IPS-20b (cell line): ENCODE data around the gene GGCX.
A peak's percentile ranks its signal among the peaks of the same experiment; 100 is the strongest.
"Not testable (repeated sequence)": the region's sequence is repeated elsewhere in the genome, so short reads cannot be mapped to it uniquely, and the experiment has no call there.

ENCODE experiments used
- H3K27ac ChIP-seq: one replicate; pipeline ENCODE4 v1.5.1; 2013; ENCODE audit warnings: low read length
- H3K27me3 ChIP-seq: 2 replicates; pipeline ENCODE4 v1.6.1; 2013; ENCODE audit warnings: mild to moderate bottlenecking, low read length, inconsistent platforms; ENCODE audit not compliant: insufficient read depth
- H3K36me3 ChIP-seq: 2 replicates; pipeline ENCODE4 v1.6.1; 2013; ENCODE audit warnings: low read depth, mild to moderate bottlenecking, inconsistent platforms, low read length, moderate library complexity; ENCODE audit not compliant: insufficient read depth
- H3K4me1 ChIP-seq: 2 replicates; pipeline ENCODE4 v1.6.1; 2013; ENCODE audit warnings: mild to moderate bottlenecking, control low read depth, inconsistent platforms, low read length, moderate library complexity; ENCODE audit not compliant: insufficient read depth
- H3K4me3 ChIP-seq: 2 replicates; pipeline ENCODE4 v1.5.1; 2013; ENCODE audit warnings: mild to moderate bottlenecking, low read length, inconsistent platforms
- H3K9ac ChIP-seq: 2 replicates; pipeline ENCODE4 v1.6.1; 2013; ENCODE audit warnings: low read depth, mild to moderate bottlenecking, inconsistent platforms, low read length, moderate library complexity
- H3K9me3 ChIP-seq: 2 replicates; pipeline ENCODE4 v1.6.1; 2013; ENCODE audit warnings: mild to moderate bottlenecking, low read depth, low read length, inconsistent platforms; ENCODE audit not compliant: insufficient read depth

Gene GGCX

DNA sequence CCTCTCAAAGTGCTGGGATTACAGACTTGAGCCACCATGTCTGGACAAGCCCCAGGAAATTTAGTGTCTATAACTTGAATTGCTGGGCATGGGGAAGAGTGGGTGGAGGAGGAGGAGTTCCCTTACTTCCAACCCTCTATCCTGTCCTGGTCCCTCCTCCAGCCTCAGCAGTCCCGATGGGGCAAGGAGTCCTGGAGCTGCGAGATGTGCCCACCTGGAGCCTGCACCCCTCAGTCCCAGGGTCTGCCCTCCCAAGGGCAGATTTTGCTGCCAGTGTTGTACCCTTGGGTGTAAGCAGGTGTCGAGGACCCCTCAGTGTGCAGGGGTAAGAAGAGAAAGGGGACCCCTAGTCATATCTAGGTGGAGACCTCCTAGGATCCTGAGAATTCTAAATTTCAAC, 18.9 kb upstream of the GGCX start:
- peaks cover 4% of the 10 kb centered on the region; the same call in 1 of the 2 replicates for H3K36me3 ChIP-seq
- no peak overlapping the region for H3K27ac ChIP-seq
- H3K4me1 ChIP-seq = peaks cover 5% of the 10 kb centered on the region; the same call in 1 of the 2 replicates
- no peak overlapping the region for H3K9ac ChIP-seq
- no peaks in the 10 kb centered on the region for H3K9me3 ChIP-seq
- H3K4me3 ChIP-seq = no peak overlapping the region
- peaks cover 18% of the 10 kb centered on the region for H3K27me3 ChIP-seq

DNA sequence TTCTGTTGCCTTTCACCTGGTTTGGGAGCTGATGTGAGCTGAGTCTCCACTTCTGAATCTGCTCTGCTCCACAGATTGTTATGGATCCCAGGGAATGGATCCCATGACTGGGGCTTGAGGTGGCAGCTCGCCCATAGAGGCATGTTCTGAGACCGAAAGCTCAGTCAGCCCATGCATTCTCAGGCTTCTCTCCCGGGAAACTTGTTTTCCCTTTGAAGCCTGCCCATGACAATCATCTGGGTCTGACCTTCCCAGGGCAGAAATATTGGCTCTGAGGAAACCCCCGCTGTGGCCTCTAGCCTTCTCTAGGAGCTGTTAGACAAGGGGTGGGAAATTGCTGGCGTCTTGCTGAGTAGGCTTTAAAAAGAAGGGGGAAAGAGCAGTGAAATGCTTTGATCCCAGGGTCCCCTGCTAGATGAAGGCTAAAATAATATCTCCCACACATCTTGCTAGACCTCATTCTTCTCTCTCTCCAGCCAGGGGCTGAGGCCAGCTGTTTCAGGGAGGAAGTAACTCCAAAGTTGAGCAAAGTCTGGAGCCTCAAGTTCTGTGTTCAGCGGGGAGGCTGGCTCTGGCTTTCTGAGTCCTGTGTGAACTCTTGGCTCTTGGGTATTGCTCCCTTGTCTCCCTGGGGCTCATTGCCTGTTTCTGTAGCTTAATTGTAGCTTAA, 18.1 kb upstream of the GGCX start:
- Histone ChIP-seq H3K36me3 (peaks cover 4% of the 10 kb centered on the region; the same call in 1 of the 2 replicates), H3K9ac (no peak overlapping the region), H3K9me3 (no peaks in the 10 kb centered on the region), H3K27me3 (peaks cover 10% of the 10 kb centered on the region), H3K4me1 (peaks cover 5% of the 10 kb centered on the region; the same call in 1 of the 2 replicates), H3K4me3 (peak overlapping the region; percentile 73), H3K27ac (no peak overlapping the region)

- H3K4me3 ChIP-seq = peak overlapping the region; percentile 73
- H3K27ac ChIP-seq = no peak overlapping the region
- H3K9me3 ChIP-seq = no peaks in the 10 kb centered on the region
- H3K9ac ChIP-seq = peak overlapping the region; percentile 66; the same call in 1 of the 2 replicates
- H3K4me1 ChIP-seq = peaks cover 5% of the 10 kb centered on the region; the same call in 1 of the 2 replicates
- peaks cover 4% of the 10 kb centered on the region; the same call in 1 of the 2 replicates for H3K36me3 ChIP-seq
- H3K27me3 ChIP-seq = peaks cover 3% of the 10 kb centered on the region
Observed at GRCh38 chr2:85578243-85579180, 17.2 kb upstream of the GGCX start.

DNA sequence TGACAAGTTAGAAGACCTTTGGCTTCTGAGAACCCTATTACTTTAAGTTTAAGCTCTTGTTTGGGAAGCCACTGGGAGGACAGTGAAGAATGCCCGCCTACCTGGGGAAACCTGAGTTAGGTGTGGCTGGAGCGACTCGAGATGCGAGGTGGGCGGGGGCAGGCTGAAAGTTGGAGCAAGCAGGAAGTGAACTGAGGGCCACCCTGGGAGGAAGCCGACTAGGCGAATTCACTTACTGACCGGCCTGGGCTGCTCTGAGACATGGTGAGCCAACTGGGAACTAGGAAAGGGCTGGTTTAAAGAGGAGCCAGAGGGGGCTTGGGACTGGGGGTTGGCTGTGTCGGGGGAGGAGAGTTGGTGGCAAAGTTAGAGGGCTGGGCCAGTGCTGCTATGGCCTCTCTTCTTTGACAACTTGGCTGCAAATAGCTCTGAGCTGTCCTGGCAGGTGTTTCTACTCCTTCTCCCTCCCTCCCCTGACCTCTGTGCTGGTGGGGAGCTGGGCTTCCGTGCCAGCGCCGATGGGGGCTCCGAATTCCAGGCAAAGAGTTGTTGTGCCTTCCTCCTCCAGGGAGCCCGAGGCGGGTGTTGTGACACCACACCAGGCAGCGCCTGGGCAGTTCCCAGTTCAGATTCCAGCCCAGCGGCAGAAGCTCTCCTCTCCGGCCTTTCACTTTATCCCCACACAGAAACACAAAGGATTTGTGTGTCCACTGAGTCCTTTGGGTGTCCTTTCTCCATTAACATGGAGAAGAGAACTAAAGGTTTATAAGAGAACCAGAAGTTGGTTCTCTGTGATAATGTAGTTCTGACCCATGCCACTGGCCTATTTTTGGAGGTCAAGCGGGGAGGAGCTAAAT, 16.3 kb upstream of the GGCX start, which contains the start of gene VAMP8:
Gene VAMP8 (plus strand): TSS at position 201 of the 857 bp plus-strand sequence. CDS start 61 bp downstream, at position 262.
- no peaks in the 10 kb centered on the region for H3K9me3 ChIP-seq
- peaks cover 9% of the 10 kb centered on the region for H3K27me3 ChIP-seq
- H3K9ac ChIP-seq = peak within 1 kb of the TSS; percentile 66; the same call in 1 of the 2 replicates
- H3K4me1 ChIP-seq = peaks cover 5% of the 10 kb centered on the region; the same call in 1 of the 2 replicates
- H3K36me3 ChIP-seq = peaks cover 4% of the 10 kb centered on the region; the same call in 1 of the 2 replicates
- no peak within 1 kb of the TSS for H3K27ac ChIP-seq
- H3K4me3 ChIP-seq = peak within 1 kb of the TSS; percentile 73

GRCh38 chr2:85577063-85577385, 15.7 kb upstream of the GGCX start:
- Histone ChIP-seq H3K4me3 (peak overlapping the region; percentile 73; the same call in 1 of the 2 replicates), H3K27ac (no peak overlapping the region), H3K9ac (no peak overlapping the region), H3K4me1 (peaks cover 5% of the 10 kb centered on the region; the same call in 1 of the 2 replicates), H3K27me3 (peaks cover 15% of the 10 kb centered on the region), H3K9me3 (no peaks in the 10 kb centered on the region), H3K36me3 (peaks cover 4% of the 10 kb centered on the region; the same call in 1 of the 2 replicates)

DNA sequence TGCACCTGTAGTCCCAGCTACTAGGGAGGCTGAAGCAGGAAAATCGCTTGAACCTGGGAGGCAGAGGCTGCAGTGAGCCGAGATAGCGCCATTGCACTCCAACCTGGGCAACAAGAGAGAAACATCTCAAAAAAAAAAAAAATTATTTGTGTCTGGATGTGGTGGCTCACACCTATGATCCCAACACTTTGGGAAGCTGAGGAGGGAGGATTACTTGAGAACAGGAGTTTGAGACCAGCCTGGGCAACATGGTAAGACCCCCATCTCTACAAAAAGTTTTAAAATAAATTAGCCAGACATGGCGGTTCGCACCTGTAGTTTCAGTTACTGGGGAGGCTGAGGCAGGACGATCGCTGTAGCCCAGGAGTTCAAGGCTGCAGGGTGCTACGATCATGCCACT, 14.4 kb upstream of the GGCX start:
- H3K4me1 ChIP-seq = peaks cover 5% of the 10 kb centered on the region; the same call in 1 of the 2 replicates
- no peaks in the 10 kb centered on the region for H3K9me3 ChIP-seq
- peaks cover 27% of the 10 kb centered on the region for H3K27me3 ChIP-seq
- H3K27ac ChIP-seq = no peak overlapping the region
- no peak overlapping the region for H3K9ac ChIP-seq
- no peak overlapping the region for H3K4me3 ChIP-seq
- no peaks in the 10 kb centered on the region for H3K36me3 ChIP-seq

DNA sequence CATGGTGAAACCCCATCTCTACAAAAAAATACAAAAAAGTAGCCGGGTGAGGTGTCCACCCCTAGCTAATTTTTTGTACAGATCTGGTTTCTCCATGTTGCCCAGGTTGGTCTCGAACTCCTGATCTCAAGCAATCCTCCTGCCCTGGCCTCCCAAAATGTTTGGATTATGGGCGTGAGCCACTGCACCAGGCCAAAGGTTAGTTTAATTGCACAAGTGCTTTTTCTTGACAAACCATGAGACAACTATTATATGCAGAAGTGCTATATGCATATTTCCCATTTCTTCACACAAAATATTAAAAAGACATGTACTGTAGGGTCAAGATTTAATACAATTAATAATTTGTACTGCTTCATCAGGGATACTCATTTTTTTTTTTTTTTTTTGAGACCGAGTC, 5.0 kb upstream of the GGCX start:
- no peak overlapping the region for H3K27ac ChIP-seq
- H3K9me3 ChIP-seq = no peaks in the 10 kb centered on the region
- H3K36me3 ChIP-seq = no peaks in the 10 kb centered on the region

DNA sequence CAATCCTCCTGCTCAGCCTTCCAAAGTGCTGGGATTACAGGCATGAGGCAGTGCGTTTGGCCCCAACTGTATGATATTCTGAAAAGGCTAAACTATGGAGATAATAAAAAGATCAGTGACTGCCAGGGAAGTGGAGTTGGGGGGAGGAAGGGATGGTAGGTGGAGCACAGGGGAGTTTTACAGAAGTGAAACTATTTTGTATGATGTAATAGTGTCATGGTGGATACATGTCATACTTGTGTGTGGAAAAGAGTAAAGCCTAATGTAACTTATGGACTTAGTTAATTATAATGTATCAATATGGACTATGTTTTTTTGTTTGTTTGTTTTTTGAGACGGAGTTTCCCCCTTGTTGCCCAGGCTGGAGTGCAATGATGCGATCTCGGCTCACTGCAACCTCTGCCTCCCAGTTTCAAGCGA, 2.9 kb upstream of the GGCX start:
- Histone ChIP-seq H3K9me3 (no peaks in the 10 kb centered on the region), H3K36me3 (no peaks in the 10 kb centered on the region), H3K27me3 (peaks cover 5% of the 10 kb centered on the region), H3K9ac (no peak overlapping the region), H3K27ac (no peak overlapping the region), H3K4me3 (no peak overlapping the region), H3K4me1 (peaks cover 5% of the 10 kb centered on the region; the same call in 1 of the 2 replicates)

More for the DNA sequence above, 5.0 kb upstream of the GGCX start:
- Histone ChIP-seq H3K4me3 (no peak overlapping the region), H3K27me3 (peaks cover 26% of the 10 kb centered on the region), H3K9ac (no peak overlapping the region), H3K4me1 (no peaks in the 10 kb centered on the region)

DNA sequence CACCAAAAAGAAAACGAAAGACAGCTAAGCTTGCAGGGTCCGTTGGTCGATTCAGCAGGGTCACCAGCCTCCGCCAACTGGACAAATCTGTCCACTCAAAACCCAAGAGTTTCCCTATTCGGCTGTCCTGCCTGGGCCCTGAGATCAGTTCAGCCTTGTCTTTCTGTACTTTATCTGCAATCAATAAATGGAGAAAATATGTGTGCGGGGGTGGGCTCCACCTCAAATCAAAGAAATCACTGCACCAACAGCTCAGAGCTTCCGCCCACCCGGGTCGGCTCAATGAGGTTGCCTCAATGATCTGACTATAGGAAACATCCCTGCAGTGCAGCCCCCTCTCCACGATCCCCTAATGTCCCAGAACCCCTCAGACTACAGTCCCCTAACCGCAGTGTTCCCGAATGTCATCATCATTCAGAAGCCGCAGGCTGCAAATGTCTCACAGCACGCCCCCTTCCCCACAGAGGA, 447 bp downstream of the GGCX start:
- Histone ChIP-seq H3K4me1 (peaks cover 5% of the 10 kb centered on the region; the same call in 1 of the 2 replicates), H3K27ac (no peak overlapping the region), H3K27me3 (no peaks in the 10 kb centered on the region), H3K9me3 (no peaks in the 10 kb centered on the region), H3K9ac (peak overlapping the region; percentile 75; the same call in 1 of the 2 replicates), H3K36me3 (peaks cover 26% of the 10 kb centered on the region), H3K4me3 (peak overlapping the region; percentile 86)

DNA sequence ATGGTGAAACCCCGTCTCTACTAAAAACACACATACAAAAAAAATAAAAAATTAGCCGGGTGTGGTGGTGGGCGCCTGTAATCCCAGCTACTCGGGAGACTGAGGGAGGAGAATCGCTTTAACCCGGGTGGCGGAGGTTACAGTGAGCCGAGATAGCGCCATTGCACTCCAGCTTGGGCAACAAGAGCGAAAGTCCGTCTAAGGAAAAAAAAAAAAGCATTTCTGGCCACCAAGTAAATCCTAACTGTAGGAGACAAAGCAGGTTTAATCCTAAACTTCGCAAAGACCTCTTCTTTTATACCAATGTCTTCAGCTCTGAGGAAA, 928 bp downstream of the GGCX start:
- H3K27ac ChIP-seq, H3K27me3 ChIP-seq, H3K4me1 ChIP-seq, H3K9me3 ChIP-seq: not testable (repeated sequence)
- H3K4me3 ChIP-seq = peak overlapping the region; percentile 86
- H3K9ac ChIP-seq = peak overlapping the region; percentile 75; the same call in 1 of the 2 replicates
- peaks cover 30% of the 10 kb centered on the region for H3K36me3 ChIP-seq

DNA sequence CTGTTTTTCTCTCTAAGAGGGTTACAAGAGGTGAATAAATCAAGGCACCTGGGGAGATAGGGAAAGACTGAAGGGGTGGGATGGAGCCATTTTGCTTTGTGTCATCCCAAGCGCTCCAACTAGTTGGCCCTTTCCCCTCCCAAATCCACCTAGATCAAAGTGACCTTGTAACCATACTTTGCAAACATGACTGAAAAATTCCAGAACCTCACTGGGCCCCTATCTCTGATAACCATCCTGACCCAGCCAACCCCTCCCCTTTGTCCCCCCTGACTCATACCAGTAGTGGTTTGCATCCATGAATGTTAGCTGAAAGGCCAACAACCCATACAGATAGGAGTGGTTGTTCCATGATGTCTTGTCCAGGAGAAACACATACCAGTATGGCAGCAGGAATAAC, 3.1 kb downstream of the GGCX start:
- no peak overlapping the region for H3K9ac ChIP-seq
- H3K4me3 ChIP-seq = no peak overlapping the region
- no peak overlapping the region for H3K27ac ChIP-seq
- no peaks in the 10 kb centered on the region for H3K27me3 ChIP-seq
- H3K9me3 ChIP-seq = no peaks in the 10 kb centered on the region
- H3K36me3 ChIP-seq = peaks cover 51% of the 10 kb centered on the region
- H3K4me1 ChIP-seq = peaks cover 5% of the 10 kb centered on the region; the same call in 1 of the 2 replicates
